SK-N-SH (cell line): ENCODE data around the gene ANXA11. TPM values are rescaled to one million over a fixed set of nuclear protein-coding genes. Genes with fewer than 3 reads are reported as not detected.

Experiments used
- CTCF ChIA-PET: fragments of 300-600, 350-600 bp; formaldehyde crosslinking; extraction: SDS; loops from one replicate; lab custom pipeline; 2021; lab: Yijun Ruan, JAX
- POLR2A ChIA-PET: fragments of 350-600 bp; sonication (Branson Sonifier 250); formaldehyde crosslinking; extraction: SDS; loops from one replicate; lab custom pipeline; 2020; ENCODE audit warnings: antibody characterized with exemption, inconsistent platforms; lab: Yijun Ruan, JAX
- DNase-seq: peaks from one replicate; pipeline ENCODE4 v3.0.0; 2012
- H2AFZ ChIP-seq: fragments of 200-600 bp; sonication (generic); 2 replicates; pipeline ENCODE4 v1.8.1; 2016; ENCODE audit warnings: antibody characterized with exemption, mild to moderate bottlenecking, low read depth
- H3F3A ChIP-seq: fragments of 200-600 bp; sonication (generic); replicated peaks from 2 replicates; pipeline ENCODE3; 2016; ENCODE audit warnings: antibody characterized with exemption, mild to moderate bottlenecking; ENCODE audit not compliant: insufficient read depth
- H3K27ac ChIP-seq, 2 experiments: fragments of 200-500 bp in 1 of 2; fragments of 200-600 bp in 1 of 2; sonication (Bioruptor generic) in 1 of 2; sonication (generic), shearing (Covaris generic) in 1 of 2; 2 replicates each; pipeline versions ENCODE4 v1.5.1 to v1.6.1; 2014 to 2016; ENCODE audit warnings: low read depth in 2 of 2, inconsistent platforms in 1 of 2, low read length in 1 of 2, mild to moderate bottlenecking in 1 of 2, mixed read lengths in 1 of 2
- H3K27me3 ChIP-seq: fragments of 200-600 bp; sonication (generic), shearing (Covaris generic); 2 replicates; pipeline ENCODE4 v1.6.1; 2016; ENCODE audit warnings: mixed run types; ENCODE audit not compliant: insufficient read depth
- H3K36me3 ChIP-seq, 2 experiments: fragments of 200-500 bp in 1 of 2; fragments of 200-600 bp in 1 of 2; sonication (Bioruptor generic) in 1 of 2; sonication (generic) in 1 of 2; replicated peaks in 1 of 2; 2 replicates each; pipeline versions ENCODE3 to v1.5.1; 2014 to 2016; ENCODE audit warnings: low read length in 1 of 2, mild to moderate bottlenecking in 1 of 2; ENCODE audit not compliant: insufficient read depth in 2 of 2, control insufficient read depth in 1 of 2
- H3K4me1 ChIP-seq, 2 experiments: fragments of 200-500 bp in 1 of 2; fragments of 200-600 bp in 1 of 2; sonication (Bioruptor generic) in 1 of 2; sonication (generic), shearing (Covaris generic) in 1 of 2; 2 replicates each; pipeline versions ENCODE4 v1.5.1 to v1.6.1; 2014 to 2016; ENCODE audit warnings: low read depth in 1 of 2, low read length in 1 of 2, mixed run types in 1 of 2; ENCODE audit not compliant: insufficient read depth in 2 of 2, control insufficient read depth in 1 of 2
- H3K4me2 ChIP-seq: fragments of 200-600 bp; sonication (generic), shearing (Covaris generic); 2 replicates; pipeline ENCODE4 v1.6.1; 2017; ENCODE audit warnings: mixed run types
- H3K4me3 ChIP-seq, 2 experiments: fragments of 200-500 bp in 1 of 2; fragments of 200-600 bp in 1 of 2; sonication (Bioruptor generic) in 1 of 2; sonication (generic), shearing (Covaris generic) in 1 of 2; 2 replicates each; pipeline versions ENCODE4 v1.5.1 to v1.8.1; 2014 to 2016; ENCODE audit warnings: low read depth in 2 of 2, inconsistent platforms in 1 of 2, low read length in 1 of 2, mild to moderate bottlenecking in 1 of 2, mixed read lengths in 1 of 2, moderate library complexity in 1 of 2
- H3K79me2 ChIP-seq: fragments of 200-600 bp; sonication (generic); 2 replicates; pipeline ENCODE4 v1.8.1; 2017; ENCODE audit warnings: mild to moderate bottlenecking; ENCODE audit not compliant: insufficient read depth
- H3K9ac ChIP-seq: fragments of 200-600 bp; sonication (generic); 2 replicates; pipeline ENCODE4 v1.6.1; 2017; ENCODE audit warnings: mixed run types
- H3K9me2 ChIP-seq: fragments of 200-600 bp; sonication (generic); 2 replicates; pipeline ENCODE4 v1.6.1; 2017; ENCODE audit warnings: mixed run types
- H3K9me3 ChIP-seq: fragments of 200-600 bp; sonication (generic); 2 replicates; pipeline ENCODE4 v1.6.1; 2017; ENCODE audit warnings: mixed run types, mild to moderate bottlenecking, moderate library complexity
- H4K20me1 ChIP-seq: fragments of 200-600 bp; sonication (generic); 2 replicates; pipeline ENCODE4 v1.6.1; 2017; ENCODE audit warnings: mild to moderate bottlenecking, mixed run types; ENCODE audit not compliant: insufficient read depth
- CHD2 ChIP-seq: fragments of 150-350 bp; IDR thresholded peaks from 2 replicates; pipeline ENCODE4 v1.6.1; 2018; ENCODE audit warnings: low read length; ENCODE audit not compliant: partially characterized antibody
- EZH2phosphoT487 ChIP-seq: fragments of 200-600 bp; sonication (generic); IDR thresholded peaks from 2 replicates; pipeline ENCODE4 v1.6.1; 2017; ENCODE audit warnings: low read depth, mixed run types, mild to moderate bottlenecking, antibody characterized with exemption, moderate library complexity, borderline replicate concordance
- RFX5 ChIP-seq: IDR thresholded peaks from 2 replicates; pipeline ENCODE4 v1.6.1; 2012; ENCODE audit warnings: mild to moderate bottlenecking, improper control_type of control experiment, low read length
- RXRA ChIP-seq: IDR thresholded peaks from 2 replicates; pipeline ENCODE4 v1.4.0; 2012; ENCODE audit warnings: low read depth, mild to moderate bottlenecking, borderline replicate concordance
- SMC3 ChIP-seq: IDR thresholded peaks from 2 replicates; pipeline ENCODE4 v1.6.1; 2012; ENCODE audit warnings: low read depth, low read length, improper control_type of control experiment
- WGBS: methylation state at CpG from one replicate; pipeline ENCODE4 v1.1.6; 2017; ENCODE audit warnings: low lambda C conversion rate; 5-methylcytosine and 5-hydroxymethylcytosine counted together
- polyA plus RNA-seq, 3 experiments: library from polyadenylated mRNA; depleted of rRNA; stranded (reverse); fragments of >200 nt; gene quantifications; 2 replicates each; pipeline ENCODE4 v1.2.3, GENCODE V29; 2012
- TF ChIP-seq, protein P1 (sequence below): IDR thresholded peaks from 2 replicates; pipeline ENCODE4 v1.4.0; 2012; ENCODE audit warnings: low read depth, borderline replicate concordance

ANXA11 gene
- polyA plus RNA-seq, 1 of the 3 experiments (the other 2 are of a cell fraction): 53.6 TPM

DNA sequence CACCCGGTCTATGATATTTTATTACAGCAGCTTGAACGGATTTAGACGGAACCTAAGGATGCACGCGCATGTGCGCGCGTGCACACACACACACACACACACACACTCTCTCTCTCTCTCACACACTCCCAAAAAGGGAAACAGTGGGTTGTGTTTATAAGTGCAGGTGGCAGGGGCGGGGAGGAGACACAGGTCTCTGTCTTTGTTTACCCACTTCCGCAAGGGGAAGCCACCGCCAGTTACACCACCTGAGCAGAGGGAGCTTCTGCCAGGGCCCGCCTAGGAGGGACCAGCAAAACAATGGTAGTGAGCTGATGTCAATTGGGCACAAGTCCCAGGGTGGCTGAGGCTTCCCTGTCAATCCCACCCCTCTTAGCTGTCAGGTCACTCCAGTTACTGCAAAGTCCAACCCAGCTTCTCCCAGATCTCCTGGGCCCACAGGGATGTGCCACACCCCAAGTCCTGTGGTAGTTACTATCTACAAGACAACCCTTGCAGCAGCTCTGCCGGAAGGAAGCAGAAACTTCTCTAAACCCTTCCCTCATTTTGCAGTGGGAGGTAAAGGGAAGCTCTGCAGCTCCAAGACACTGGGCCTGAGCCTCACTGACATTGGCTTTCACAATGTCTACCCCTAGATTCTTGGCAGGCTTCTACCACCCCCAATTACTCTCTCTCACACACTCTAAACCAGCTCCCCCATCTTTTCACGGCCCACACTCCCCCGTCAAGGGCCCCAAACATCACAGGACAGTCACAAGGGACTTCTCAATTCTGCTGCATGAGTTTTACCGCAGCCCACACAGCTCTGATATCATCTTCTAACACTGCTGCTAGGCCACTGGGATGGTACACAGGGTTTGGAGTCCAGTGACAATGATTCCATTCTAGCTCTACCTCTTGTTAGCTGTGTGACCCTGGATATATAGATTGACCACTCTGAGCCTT lies 17.6 kb downstream of the ANXA11 start:
- TF ChIP-seq EZH2phosphoT487 (no peak), RXRA (no peak)
- TF ChIP-seq, protein P1, sequence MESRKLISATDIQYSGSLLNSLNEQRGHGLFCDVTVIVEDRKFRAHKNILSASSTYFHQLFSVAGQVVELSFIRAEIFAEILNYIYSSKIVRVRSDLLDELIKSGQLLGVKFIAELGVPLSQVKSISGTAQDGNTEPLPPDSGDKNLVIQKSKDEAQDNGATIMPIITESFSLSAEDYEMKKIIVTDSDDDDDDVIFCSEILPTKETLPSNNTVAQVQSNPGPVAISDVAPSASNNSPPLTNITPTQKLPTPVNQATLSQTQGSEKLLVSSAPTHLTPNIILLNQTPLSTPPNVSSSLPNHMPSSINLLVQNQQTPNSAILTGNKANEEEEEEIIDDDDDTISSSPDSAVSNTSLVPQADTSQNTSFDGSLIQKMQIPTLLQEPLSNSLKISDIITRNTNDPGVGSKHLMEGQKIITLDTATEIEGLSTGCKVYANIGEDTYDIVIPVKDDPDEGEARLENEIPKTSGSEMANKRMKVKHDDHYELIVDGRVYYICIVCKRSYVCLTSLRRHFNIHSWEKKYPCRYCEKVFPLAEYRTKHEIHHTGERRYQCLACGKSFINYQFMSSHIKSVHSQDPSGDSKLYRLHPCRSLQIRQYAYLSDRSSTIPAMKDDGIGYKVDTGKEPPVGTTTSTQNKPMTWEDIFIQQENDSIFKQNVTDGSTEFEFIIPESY: no peak
- ChIA-PET CTCF (interaction anchor here (1.1 to 2.2 kb wide), 2 partner anchors 21 to 43 kb away, joined by 3 to 6 read pairs; no protein-coding TSS in a partner anchor), POLR2A (no interaction called here)
- no peak overlapping the region for H3K4me2 ChIP-seq
- WGBS: 96% methylated on average over 16 of the region's 16 CpGs
- H3K9ac ChIP-seq: no peak overlapping the region
- H3K36me3 ChIP-seq: no peaks in the 10 kb centered on the region
- H3K9me2 ChIP-seq: no peaks in the 10 kb centered on the region
- no peaks in the 10 kb centered on the region for H3K27me3 ChIP-seq
- H3K4me1 ChIP-seq: no peaks in the 10 kb centered on the region
- no peaks in the 10 kb centered on the region for H3K9me3 ChIP-seq
- no peak for DNase-seq
- no peak overlapping the region for H3K4me3 ChIP-seq
- H4K20me1 ChIP-seq: peaks cover 60% of the 10 kb centered on the region
- H3K79me2 ChIP-seq: peaks cover 77% of the 10 kb centered on the region
- no peaks in the 10 kb centered on the region for H3F3A ChIP-seq
- H2AFZ ChIP-seq: no peak overlapping the region
- no peak overlapping the region for H3K27ac ChIP-seq

DNA sequence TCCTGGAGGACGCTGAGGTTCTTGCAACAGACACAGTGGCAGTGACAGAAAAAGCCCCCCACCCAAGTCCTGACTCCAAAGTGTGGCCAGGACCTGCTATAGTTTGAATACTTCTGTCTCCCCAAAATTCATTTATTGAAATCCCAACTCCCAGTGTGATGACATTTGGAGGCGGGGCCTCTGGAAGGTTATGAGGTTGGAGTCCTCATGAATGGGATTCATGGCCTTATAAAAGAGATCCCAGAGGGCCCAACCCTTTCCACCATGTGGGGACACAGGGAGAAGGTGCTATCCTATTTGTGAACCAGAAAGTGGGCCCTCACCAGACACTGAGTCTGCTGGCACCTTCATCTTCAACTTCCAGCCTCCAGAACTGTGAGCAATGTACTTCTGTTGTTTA lies 18.3 kb downstream of the ANXA11 start:
- H3K9ac ChIP-seq: no peak overlapping the region
- ChIA-PET POLR2A (no interaction called here), CTCF (interaction anchor here (1.1 kb wide), 1 partner anchor 20 kb away, joined by 3 read pairs; no protein-coding TSS in a partner anchor)
- no peaks in the 10 kb centered on the region for H3F3A ChIP-seq
- no peaks in the 10 kb centered on the region for H3K27me3 ChIP-seq
- TF ChIP-seq CHD2 (no peak), RFX5 (no peak)
- peaks cover 60% of the 10 kb centered on the region for H4K20me1 ChIP-seq
- H3K4me3 ChIP-seq: no peak overlapping the region
- 100% methylated on average over 2 of the region's 2 CpGs for WGBS
- no peak overlapping the region for H2AFZ ChIP-seq
- no peaks in the 10 kb centered on the region for H3K9me2 ChIP-seq
- H3K79me2 ChIP-seq: peaks cover 73% of the 10 kb centered on the region
- no peak for DNase-seq
- no peaks in the 10 kb centered on the region for H3K4me1 ChIP-seq
- no peaks in the 10 kb centered on the region for H3K9me3 ChIP-seq
- no peaks in the 10 kb centered on the region for H3K36me3 ChIP-seq
- no peak overlapping the region for H3K27ac ChIP-seq
- no peak overlapping the region for H3K4me2 ChIP-seq

DNA sequence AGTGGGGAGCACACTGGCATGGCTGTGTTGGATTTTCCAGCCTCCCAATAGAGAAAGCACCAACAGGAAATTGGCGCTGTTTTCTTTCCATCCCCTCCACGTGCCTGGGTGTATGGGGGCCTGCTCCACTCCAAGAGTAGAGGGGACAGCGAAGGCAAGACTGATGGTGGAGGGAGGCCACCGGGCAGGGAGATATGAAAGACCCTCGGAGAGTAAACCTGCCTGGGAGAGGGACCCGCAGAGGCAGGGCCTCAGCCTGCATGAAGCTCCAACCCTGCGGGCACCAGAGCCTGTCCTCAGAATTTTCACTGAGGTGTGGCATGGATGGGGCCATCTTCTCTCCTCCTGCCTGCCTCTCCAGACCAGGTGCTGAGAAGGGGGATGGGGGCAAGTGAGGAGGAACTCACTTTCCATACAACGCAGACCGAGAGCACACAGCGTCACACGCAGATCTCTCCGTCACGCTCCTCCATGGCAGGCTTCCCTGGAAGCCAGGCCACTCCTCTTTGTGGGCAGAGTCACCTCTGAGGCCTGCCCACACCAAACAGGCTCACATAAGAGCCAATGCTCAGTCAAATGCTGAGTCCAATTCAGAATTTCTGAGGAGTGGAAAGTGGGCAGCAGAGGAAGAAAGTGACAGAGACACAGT lies 18.8 kb downstream of the ANXA11 start:
- no peak overlapping the region for H3K4me2 ChIP-seq
- H3K27me3 ChIP-seq: no peaks in the 10 kb centered on the region
- H3K9me2 ChIP-seq: no peaks in the 10 kb centered on the region
- 92% methylated on average over 13 of the region's 13 CpGs for WGBS
- H3K36me3 ChIP-seq: no peaks in the 10 kb centered on the region
- no peak overlapping the region for H3K27ac ChIP-seq
- ChIA-PET CTCF (no interaction called here), POLR2A (no interaction called here)
- no peaks in the 10 kb centered on the region for H3K9me3 ChIP-seq
- no peak overlapping the region for H3K9ac ChIP-seq
- no peaks in the 10 kb centered on the region for H3F3A ChIP-seq
- peaks cover 72% of the 10 kb centered on the region for H3K79me2 ChIP-seq
- H2AFZ ChIP-seq: no peak overlapping the region
- H4K20me1 ChIP-seq: peaks cover 63% of the 10 kb centered on the region
- no peak overlapping the region for H3K4me3 ChIP-seq
- H3K4me1 ChIP-seq: no peaks in the 10 kb centered on the region
- DNase-seq: no peak
- TF ChIP-seq SMC3: no peak
